Measurements from ENCODE around the gene PRSS27. TPM values are rescaled to one million over a fixed set of nuclear protein-coding genes. Genes with fewer than 3 reads are reported as not detected.

The PRSS27 gene
- total and polyA plus RNA-seq, 2 donors: 0.28 to 6.5 TPM

GRCh38 chr16:2720719-2721633 is 952 bp upstream of the PRSS27 start:
- peaks cover 0 to 31% of the 10 kb centered on the region in 2 donors for H3K27me3 ChIP-seq (ENCODE audit: control insufficient read depth in 2 of 2, insufficient read depth in 1 of 2, low read length in 1 of 2)
- no peaks in the 10 kb centered on the region for H3K9me3 ChIP-seq (ENCODE audit: control insufficient read depth in 2 of 2, insufficient read depth in 1 of 2, low read length in 1 of 2)
- peak overlapping the region; percentile 47 to 84 for H3K4me3 ChIP-seq (ENCODE audit: low read length in 2 of 2)
- H3K27ac ChIP-seq (ENCODE audit: low read depth in 1 of 2, low read length in 1 of 2): peak overlapping the region; percentile 38 to 47
- peak; percentile 13 to 89 (median 65) for DNase-seq (ENCODE audit: low read depth in 6 of 9, low spot score in 9 of 9)
- peaks cover 2 to 9% of the 10 kb centered on the region in 2 donors for H3K4me1 ChIP-seq (ENCODE audit: control insufficient read depth in 2 of 2, insufficient read depth in 2 of 2, low read length in 2 of 2)
- WGBS: 4% methylated on average over 99 of the region's 99 CpGs
- no peaks in the 10 kb centered on the region for H3K36me3 ChIP-seq (ENCODE audit: control insufficient read depth in 2 of 2, insufficient read depth in 2 of 2, low read length in 1 of 2)

DNA sequence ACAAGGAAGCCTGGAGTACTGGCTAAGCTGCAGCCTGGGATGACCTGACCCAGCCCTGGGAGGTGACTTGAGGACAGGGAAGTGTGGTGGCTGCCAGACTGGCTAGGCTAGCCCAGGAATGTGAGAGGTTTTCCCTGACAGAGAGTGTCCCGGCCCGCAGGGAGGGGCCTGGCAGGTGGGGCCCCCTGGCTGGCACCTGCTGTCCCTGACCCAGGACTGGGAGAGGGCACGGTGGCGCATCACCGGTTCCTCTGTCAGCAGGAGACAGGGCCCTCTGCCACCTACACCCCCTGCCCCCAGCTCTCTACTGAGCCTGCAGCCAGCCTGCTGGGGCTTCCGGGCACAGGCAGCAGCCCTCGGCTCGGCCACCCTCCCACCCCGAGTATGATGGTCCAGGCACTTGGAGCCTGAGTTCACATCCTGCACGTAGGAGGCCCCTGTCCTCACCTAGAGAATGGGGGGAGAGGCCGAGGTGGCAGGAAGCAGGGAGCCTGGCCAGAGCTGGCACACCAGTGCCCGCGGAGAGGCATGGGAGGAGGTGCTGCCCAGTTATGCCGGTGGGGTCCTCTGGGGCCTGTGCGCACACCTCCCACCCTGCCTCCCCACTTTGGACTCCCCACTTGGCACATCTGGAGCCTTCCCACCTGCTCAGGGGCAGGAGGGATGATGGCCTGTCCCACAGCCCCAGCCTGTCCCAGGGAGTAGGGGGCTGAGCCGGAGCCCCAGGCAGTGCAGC is 528 bp downstream of the PRSS27 start:
- no peak overlapping the region for H3K4me3 ChIP-seq (ENCODE audit: low read length in 2 of 2)
- no peak overlapping the region for H3K27ac ChIP-seq (ENCODE audit: low read depth in 1 of 2, low read length in 1 of 2)
- WGBS: 95% methylated on average over 16 of the region's 16 CpGs
- DNase-seq (ENCODE audit: low read depth in 6 of 9, low spot score in 9 of 9): no peak
- H3K9me3 ChIP-seq (ENCODE audit: control insufficient read depth in 2 of 2, insufficient read depth in 1 of 2, low read length in 1 of 2): no peaks in the 10 kb centered on the region
- no peaks in the 10 kb centered on the region for H3K36me3 ChIP-seq (ENCODE audit: control insufficient read depth in 2 of 2, insufficient read depth in 2 of 2, low read length in 1 of 2)
- peaks cover 3 to 28% of the 10 kb centered on the region in 2 donors for H3K27me3 ChIP-seq (ENCODE audit: control insufficient read depth in 2 of 2, insufficient read depth in 1 of 2, low read length in 1 of 2)
- peaks cover 8 to 16% of the 10 kb centered on the region in 2 donors for H3K4me1 ChIP-seq (ENCODE audit: control insufficient read depth in 2 of 2, insufficient read depth in 2 of 2, low read length in 2 of 2)

- H3K4me1 ChIP-seq (ENCODE audit: control insufficient read depth in 2 of 2, insufficient read depth in 2 of 2, low read length in 2 of 2): peaks cover 8 to 16% of the 10 kb centered on the region in 2 donors
- DNase-seq (ENCODE audit: low read depth in 6 of 9, low spot score in 9 of 9): no peak
Measured at GRCh38 chr16:2717383-2718263, 2.4 kb downstream of the PRSS27 start.

GRCh38 chr16:2716948-2717347 is 3.1 kb downstream of the PRSS27 start:
- Histone ChIP-seq H3K36me3 (ENCODE audit: control insufficient read depth in 2 of 2, insufficient read depth in 2 of 2, low read length in 1 of 2) (no peaks in the 10 kb centered on the region), H3K4me3 (ENCODE audit: low read length in 2 of 2) (no peak overlapping the region), H3K27me3 (ENCODE audit: control insufficient read depth in 2 of 2, insufficient read depth in 1 of 2, low read length in 1 of 2) (peaks cover 3 to 25% of the 10 kb centered on the region in 2 donors), H3K27ac (ENCODE audit: low read depth in 1 of 2, low read length in 1 of 2) (no peak overlapping the region), H3K9me3 (ENCODE audit: control insufficient read depth in 2 of 2, insufficient read depth in 1 of 2, low read length in 1 of 2) (no peaks in the 10 kb centered on the region), H3K4me1 (ENCODE audit: control insufficient read depth in 2 of 2, insufficient read depth in 2 of 2, low read length in 2 of 2) (peaks cover 8 to 15% of the 10 kb centered on the region in 2 donors)
- 91% methylated on average over 10 of the region's 10 CpGs for WGBS
- no peak for DNase-seq (ENCODE audit: low read depth in 6 of 9, low spot score in 9 of 9)

More at GRCh38 chr16:2717383-2718263, 2.4 kb downstream of the PRSS27 start:
- 58% methylated on average over 21 of the region's 21 CpGs for WGBS
- Histone ChIP-seq H3K4me3 (ENCODE audit: low read length in 2 of 2) (no peak overlapping the region), H3K27me3 (ENCODE audit: control insufficient read depth in 2 of 2, insufficient read depth in 1 of 2, low read length in 1 of 2) (peaks cover 3 to 25% of the 10 kb centered on the region in 2 donors), H3K9me3 (ENCODE audit: control insufficient read depth in 2 of 2, insufficient read depth in 1 of 2, low read length in 1 of 2) (no peaks in the 10 kb centered on the region), H3K36me3 (ENCODE audit: control insufficient read depth in 2 of 2, insufficient read depth in 2 of 2, low read length in 1 of 2) (no peaks in the 10 kb centered on the region), H3K27ac (ENCODE audit: low read depth in 1 of 2, low read length in 1 of 2) (no peak overlapping the region)

DNA sequence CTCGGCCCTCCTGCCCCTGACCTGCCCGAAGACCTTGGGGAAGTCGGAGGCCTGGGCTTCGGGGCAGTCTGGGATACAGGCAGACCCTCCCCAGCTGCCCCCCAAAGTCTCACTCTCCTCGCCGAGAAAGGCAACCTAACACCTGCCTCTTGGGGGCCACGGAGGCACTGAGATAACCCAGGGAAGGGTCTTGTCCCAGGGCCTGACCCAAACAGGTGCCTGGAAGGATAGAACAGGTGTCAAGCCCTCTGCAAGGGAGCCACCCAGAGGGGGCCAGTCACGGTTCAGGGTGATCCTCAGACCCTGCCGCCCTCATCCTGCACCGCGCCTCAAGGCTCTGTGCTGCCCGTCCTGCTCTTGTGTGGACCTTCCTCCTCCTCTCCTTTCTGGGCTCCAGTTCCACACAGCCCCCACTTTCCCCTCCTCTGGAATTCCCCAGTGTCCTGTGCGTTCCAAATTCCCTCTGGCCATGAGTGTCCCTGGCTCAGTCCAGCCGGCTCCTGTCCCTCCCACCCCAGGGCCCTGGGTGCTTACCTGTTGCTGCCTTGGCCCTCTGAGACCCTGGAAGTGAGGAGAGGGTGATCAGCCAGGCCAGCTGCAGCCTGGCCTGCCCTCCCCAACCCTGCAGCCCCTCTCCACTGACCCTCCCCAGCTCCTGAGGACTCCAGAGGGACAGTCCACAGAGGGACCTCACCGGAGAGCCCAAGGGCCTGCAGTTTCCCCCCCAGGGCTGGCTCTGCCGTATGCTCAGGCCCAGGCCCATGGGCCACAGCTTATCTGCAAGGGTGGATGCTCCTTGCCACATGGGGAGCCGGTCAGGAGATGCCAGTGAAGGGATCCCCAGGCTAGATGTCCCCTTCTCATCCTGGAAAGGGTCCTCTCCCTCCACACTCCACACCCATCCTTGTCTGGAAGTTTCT is 3.8 kb downstream of the PRSS27 start:
- no peaks in the 10 kb centered on the region for H3K9me3 ChIP-seq (ENCODE audit: control insufficient read depth in 2 of 2, insufficient read depth in 1 of 2, low read length in 1 of 2)
- peak overlapping the region in 1 of 2 donors; percentile 68 for H3K27ac ChIP-seq (ENCODE audit: low read depth in 1 of 2, low read length in 1 of 2)
- H3K4me3 ChIP-seq (ENCODE audit: low read length in 2 of 2): peak overlapping the region in 1 of 2 donors; percentile 11
- DNase-seq (ENCODE audit: low read depth in 6 of 9, low spot score in 9 of 9): no peak
- WGBS: 85% methylated on average over 17 of the region's 17 CpGs
- H3K4me1 ChIP-seq (ENCODE audit: control insufficient read depth in 2 of 2, insufficient read depth in 2 of 2, low read length in 2 of 2): peaks cover 5 to 10% of the 10 kb centered on the region in 2 donors
- no peaks in the 10 kb centered on the region for H3K36me3 ChIP-seq (ENCODE audit: control insufficient read depth in 2 of 2, insufficient read depth in 2 of 2, low read length in 1 of 2)
- H3K27me3 ChIP-seq (ENCODE audit: control insufficient read depth in 2 of 2, insufficient read depth in 1 of 2, low read length in 1 of 2): peaks cover 3 to 25% of the 10 kb centered on the region in 2 donors

- H3K4me1 ChIP-seq (ENCODE audit: control insufficient read depth in 2 of 2, insufficient read depth in 2 of 2, low read length in 2 of 2): peaks cover 5 to 7% of the 10 kb centered on the region in 2 donors
- H3K36me3 ChIP-seq (ENCODE audit: control insufficient read depth in 2 of 2, insufficient read depth in 2 of 2, low read length in 1 of 2): no peaks in the 10 kb centered on the region
- H3K27me3 ChIP-seq (ENCODE audit: control insufficient read depth in 2 of 2, insufficient read depth in 1 of 2, low read length in 1 of 2): peaks cover 3 to 25% of the 10 kb centered on the region in 2 donors
- no peaks in the 10 kb centered on the region for H3K9me3 ChIP-seq (ENCODE audit: control insufficient read depth in 2 of 2, insufficient read depth in 1 of 2, low read length in 1 of 2)
- peak overlapping the region in 1 of 2 donors; percentile 68 for H3K27ac ChIP-seq (ENCODE audit: low read depth in 1 of 2, low read length in 1 of 2)
- DNase-seq (ENCODE audit: low read depth in 6 of 9, low spot score in 9 of 9): peak; percentile 35 to 87 (median 73)
- peak overlapping the region in 1 of 2 donors; percentile 11 for H3K4me3 ChIP-seq (ENCODE audit: low read length in 2 of 2)
- 5% methylated on average over 33 of the region's 33 CpGs for WGBS
Measured at GRCh38 chr16:2715519-2715918, 4.5 kb downstream of the PRSS27 start.

DNA sequence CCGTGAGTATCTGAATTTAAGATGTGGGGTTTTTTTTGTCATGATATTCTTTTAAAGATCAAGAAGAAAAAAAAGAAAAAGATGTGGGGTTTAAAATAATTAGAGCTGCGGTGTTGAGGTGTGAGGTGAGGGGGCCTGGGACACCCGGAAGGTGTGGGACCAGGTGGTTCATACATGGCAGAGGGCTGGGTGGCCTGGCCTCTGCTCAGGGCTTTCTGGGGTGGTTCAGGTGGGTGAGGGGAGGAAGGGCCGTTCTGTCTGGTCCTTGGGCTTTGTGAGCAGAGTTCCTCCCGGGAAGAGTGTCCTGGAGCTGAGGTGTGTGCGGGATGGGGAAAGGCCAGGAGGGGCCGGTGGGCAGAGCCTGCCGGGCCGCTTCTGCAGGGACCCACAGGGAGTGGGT is 5.0 kb downstream of the PRSS27 start:
- H3K9me3 ChIP-seq (ENCODE audit: control insufficient read depth in 2 of 2, insufficient read depth in 1 of 2, low read length in 1 of 2): no peaks in the 10 kb centered on the region
- H3K27ac ChIP-seq (ENCODE audit: low read depth in 1 of 2, low read length in 1 of 2): no peak overlapping the region
- peaks cover 5 to 7% of the 10 kb centered on the region in 2 donors for H3K4me1 ChIP-seq (ENCODE audit: control insufficient read depth in 2 of 2, insufficient read depth in 2 of 2, low read length in 2 of 2)
- H3K36me3 ChIP-seq (ENCODE audit: control insufficient read depth in 2 of 2, insufficient read depth in 2 of 2, low read length in 1 of 2): no peaks in the 10 kb centered on the region
- no peak overlapping the region for H3K4me3 ChIP-seq (ENCODE audit: low read length in 2 of 2)
- 48% methylated on average over 9 of the region's 9 CpGs for WGBS
- H3K27me3 ChIP-seq (ENCODE audit: control insufficient read depth in 2 of 2, insufficient read depth in 1 of 2, low read length in 1 of 2): peaks cover 3 to 25% of the 10 kb centered on the region in 2 donors
- DNase-seq (ENCODE audit: low read depth in 6 of 9, low spot score in 9 of 9): no peak

All from thymus (tissue), 11 donors.